NCI-H2081 (cell line): ENCODE measurements around the gene BEST1.

Experiments used
- DNase-seq, 2 experiments: peaks; one replicate each; lab custom pipeline; 2025; lab: John Stamatoyannopoulos, UW

BEST1 gene

GRCh38 chr11:61950035-61950547 lies at the start of gene BEST1:
Gene BEST1 (plus strand): TSS chr11:61950351. CDS start chr11:61951807, 1,456 bp downstream.
- no peak for DNase-seq

- no peak for DNase-seq
Measured at GRCh38 chr11:61901397-61901796, 48.8 kb upstream of the BEST1 start.

DNA sequence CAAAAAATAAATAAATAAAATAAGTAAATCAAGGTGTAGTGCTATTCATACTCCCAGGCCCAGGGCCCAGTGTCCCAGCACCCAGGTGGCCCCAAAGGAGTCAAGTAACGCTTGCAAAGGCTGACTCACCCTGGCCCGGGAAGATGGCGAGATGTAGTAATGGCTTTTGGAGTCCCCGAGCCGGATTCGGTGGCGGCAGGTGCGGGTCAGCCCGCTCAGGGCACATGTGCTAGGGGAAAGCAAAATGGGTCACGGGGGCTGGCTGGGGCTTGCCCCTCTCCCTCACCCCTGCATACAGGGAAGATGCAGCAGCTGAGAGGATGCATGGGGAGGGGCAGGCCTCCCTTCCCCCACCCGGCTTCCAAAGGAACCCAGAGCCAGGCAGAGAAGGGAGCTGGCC lies 47.8 kb upstream of the BEST1 start:
- no peak for DNase-seq

DNA sequence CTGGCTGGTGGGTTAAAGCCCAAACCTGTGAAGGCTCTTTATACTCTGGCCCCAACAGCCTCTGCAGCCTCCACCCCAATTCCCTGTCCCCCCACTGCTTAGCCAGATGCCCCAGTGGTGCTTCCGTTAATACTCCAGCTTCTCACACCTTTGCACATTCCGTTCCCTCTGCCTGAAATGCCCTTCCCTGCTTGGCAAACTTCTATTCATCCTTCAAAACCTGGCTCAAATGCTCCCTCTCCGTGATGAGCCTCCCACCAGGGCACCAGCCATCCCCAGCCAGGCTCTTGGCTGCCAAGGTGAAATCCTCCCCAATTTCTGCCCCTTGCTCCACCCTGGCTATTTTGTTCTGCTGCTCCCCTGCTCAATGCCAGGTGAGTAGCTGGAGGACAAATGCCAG lies 46.3 kb upstream of the BEST1 start:
- DNase-seq: no peak

DNA sequence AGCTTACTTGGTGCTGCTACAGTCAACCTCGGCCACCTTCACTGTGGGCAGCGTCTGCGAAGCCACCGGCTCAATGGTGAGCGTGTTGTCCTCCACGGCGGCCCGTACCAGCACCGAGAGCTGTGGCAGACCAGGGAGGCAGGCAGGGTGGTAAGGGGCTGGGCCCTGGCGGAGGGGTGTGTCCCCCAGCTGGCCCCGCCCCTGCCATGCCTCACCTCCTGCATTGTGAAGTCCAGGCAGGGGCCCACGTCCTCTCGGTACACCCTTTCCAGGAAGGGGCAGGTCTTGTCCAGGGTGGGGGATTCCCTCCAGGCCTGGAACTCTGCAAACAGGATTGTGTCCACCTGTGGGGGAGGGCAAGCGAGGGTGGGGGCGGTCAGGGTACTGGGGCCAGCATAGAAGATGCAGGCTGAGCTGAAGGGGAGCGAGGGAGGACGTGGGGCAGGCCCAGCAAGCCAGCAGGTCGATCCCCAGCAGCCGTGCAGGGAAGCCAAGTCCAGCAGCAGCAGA lies 45.6 kb upstream of the BEST1 start:
- DNase-seq: no peak

- DNase-seq: no peak
Measured at GRCh38 chr11:61905067-61905696, 45.0 kb upstream of the BEST1 start.

DNA sequence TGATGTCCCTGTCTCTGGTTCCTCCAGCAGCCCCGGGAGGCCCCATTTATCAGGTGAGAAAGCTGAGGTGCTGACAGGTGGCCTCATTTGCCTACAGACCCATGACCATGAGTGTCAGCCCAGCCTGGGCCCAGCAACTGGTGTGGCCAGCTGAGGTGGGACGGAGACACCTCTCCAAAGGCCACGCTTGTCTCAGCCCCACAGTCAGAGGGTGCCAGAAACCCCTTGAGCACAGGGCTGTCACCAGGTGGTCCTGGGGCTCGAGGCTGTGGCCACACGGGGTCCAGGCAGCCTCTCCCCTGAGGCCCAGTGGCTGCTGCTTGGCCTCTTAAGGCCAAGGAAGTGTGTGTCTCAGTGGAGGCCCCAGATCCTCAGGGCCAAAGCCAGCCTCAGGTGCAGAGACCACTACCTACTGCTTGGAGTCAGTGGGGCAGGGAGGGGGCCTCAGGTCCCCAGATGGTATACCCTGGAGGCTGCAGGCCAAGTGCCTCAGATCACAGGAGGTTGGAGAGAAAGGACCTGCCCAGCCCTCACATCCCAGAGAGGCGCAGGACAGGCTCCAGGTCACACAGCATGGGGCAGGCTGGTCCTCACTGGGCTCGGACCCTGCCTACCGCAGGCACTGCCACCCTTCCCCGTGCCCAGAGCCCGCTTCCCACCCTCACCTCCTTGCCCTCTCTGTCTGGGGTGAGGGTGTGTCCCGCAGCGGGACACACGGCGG lies 44.2 kb upstream of the BEST1 start:
- DNase-seq: no peak

- no peak for DNase-seq
Measured at GRCh38 chr11:61906522-61906909, 43.6 kb upstream of the BEST1 start.

GRCh38 chr11:61907282-61907681 lies 42.9 kb upstream of the BEST1 start:
- DNase-seq: no peak

DNA sequence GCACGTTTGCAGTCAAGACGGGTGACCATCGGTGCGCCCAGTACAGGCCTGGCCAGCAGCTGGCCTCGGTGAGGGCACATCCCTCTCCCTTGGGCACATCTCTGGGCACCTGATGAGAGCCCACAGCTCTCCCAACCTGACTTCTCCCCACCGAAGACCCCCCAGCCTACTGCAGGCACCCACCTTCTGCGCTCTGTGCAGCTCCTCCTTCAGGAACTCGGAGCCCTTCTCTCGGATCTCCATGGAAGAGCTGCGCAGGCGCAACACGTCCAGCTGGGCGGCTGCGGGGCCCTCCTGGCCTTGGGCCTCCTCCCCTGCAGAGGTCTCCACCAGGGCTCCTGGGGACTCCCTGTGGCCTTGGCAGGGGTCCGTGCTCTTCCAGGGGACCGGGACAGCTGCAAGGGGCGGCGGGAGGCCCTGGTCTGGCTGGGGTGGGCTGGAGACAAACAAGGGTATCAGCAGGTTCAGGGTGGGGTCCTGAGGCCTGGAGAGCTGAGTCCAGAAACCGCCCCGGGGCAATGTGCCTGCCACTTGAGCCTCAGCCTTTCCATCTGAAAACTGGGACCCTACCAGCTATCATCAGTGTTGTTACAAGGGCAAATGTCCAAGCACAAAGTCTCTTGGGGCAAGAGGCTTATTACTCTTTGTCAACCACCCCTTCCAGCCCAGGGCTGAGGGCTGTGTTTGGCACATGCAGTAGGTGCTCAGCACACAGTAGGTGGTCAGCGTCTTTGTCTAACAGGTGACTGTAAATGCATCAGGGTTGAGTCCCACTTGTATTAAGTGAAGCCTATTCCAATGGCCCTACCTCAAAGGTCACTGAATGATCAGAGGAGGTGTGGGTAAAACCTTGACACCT lies 42.1 kb upstream of the BEST1 start:
- no peak for DNase-seq

- no peak for DNase-seq
Measured at GRCh38 chr11:61908730-61909316, 41.3 kb upstream of the BEST1 start.

DNA sequence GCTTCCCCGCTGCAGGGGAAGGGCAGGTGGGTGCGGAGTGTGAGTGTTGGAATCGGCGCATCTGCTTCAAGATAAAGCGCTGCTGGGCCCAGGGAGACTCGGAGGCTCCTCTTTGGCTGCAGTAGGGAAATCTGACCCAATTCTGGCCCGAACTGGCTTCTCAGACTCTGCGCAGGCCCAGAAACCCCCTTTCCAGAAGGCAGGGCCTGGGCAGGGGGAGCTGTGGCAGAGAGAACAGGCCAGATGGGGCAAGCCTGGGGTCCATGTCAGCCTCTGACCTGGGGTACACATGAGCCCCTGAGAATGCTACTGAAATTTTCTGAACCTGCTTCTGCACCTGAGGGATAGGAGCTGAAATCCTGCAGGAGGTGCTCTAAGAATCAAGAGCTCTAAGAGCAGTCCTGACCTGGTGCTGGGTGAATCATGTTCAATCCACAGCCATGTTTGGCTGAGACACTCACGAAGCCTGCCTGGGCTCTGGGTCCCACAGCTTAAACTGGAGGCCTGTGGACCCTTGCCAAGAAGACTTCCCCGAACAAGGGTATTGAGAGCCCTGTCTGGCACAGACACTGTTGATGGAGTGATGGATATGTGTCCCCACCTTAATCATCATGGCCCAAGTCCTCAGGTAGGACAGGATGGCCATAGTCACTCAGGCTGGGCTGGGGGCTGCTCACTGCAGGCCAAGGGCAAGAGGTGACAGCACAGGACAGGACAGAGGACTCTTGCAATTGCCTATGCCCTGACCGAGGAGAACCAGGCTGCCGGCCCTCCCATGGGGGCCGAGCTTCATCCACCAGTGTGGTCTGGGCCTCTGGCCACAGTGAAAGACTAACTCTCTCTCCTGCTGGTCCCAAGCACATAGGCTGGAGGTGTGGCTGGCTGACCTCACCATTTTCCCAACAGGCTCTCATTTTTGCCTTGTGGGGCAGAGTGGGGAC lies 39.7 kb upstream of the BEST1 start:
- no peak for DNase-seq

DNA sequence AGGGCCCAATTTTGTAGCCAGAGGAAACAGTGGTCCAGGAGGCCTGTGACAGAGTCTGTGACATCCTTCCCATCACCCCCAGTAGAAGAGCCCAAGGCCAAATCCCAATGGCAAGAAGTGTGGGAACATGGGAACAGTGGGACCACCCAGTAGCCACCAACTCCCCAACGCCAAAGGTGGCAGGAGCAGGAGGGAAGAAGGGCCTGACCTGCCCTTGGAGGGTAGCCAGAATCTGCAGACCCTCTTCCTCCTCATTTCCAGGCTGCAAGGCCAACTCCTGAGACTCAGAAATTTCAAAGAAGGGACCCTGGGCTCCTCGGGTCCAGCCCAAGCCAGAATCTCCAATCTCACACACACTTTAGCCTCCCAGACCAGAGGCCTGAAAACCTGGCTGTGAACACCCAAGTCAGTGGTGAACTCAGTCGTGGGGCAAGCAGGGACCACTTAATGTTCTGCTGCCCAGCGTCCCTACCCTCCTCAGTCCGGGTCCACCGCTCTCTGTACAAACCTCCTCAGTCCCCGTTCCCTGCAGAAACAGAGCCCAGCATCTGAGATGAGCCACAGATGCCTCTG lies 38.9 kb upstream of the BEST1 start:
- DNase-seq: no peak

- DNase-seq: no peak
Measured at GRCh38 chr11:61911701-61912529, 38.2 kb upstream of the BEST1 start.

DNA sequence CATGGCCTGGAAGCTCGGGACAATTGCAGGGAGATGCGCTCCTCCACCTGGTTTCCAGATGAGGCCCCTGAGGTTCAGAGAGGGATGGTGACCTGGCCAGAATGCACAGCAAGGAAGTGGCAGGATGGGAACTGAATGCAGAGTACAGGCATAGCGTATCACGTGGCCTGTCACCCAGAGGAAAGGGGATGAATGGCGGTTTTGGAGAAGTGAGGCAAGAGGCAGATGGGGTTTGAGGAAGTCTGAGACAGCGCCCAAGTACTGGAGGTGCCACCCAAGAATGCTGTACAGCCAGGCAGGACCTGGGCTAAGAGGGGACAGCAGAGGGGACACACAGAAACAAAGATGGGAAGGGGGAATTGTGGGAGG lies 37.6 kb upstream of the BEST1 start:
- no peak for DNase-seq

GRCh38 chr11:61912991-61913698 lies 37.0 kb upstream of the BEST1 start:
- no peak for DNase-seq

- DNase-seq: no peak
Measured at GRCh38 chr11:61913699-61914395, 36.3 kb upstream of the BEST1 start.

DNA sequence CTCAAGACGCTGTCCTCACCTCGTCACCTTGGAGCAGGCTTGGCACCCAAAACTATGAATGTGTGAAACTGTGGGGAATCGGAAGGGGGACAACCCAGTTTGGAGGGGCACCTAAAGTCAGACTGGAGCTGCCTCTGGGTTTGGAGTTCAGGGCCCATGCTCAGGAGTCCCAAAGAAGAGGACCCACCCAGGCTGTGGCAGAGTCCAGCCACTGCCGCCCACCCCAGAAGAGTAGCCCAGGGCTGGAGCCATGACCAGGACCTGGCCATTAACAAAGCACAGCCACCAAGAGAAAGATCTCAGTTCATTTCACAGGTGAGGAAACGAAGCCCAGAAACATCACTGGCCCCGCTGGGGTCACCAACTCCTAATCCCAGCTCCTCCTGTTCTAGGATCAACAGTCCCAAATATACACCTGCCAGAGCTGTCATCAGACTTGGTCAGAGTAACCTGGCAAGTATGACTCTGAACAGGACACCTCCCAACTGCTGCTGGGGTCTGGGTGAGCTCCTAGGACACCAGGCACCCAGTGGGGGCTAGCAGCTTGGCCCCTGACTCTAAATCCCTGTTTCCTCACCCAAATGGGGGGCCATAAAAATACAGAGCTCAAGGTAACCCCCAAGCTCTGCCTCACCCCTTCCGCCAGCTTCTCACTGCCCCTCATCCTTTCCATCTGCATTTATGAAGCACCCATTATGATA lies 35.5 kb upstream of the BEST1 start:
- no peak for DNase-seq
